MM.1S (cell line): Measurements from ENCODE around the gene ZEB2.

Source experiments
- CTCF ChIP-seq: fragments of 300-600 bp; sonication (generic); IDR thresholded peaks from 2 replicates; pipeline ENCODE4 v1.5.1; 2016; ENCODE audit warnings: antibody characterized with exemption, low read length, mixed read lengths
- EZH2 ChIP-seq: fragments of 300-600 bp; sonication (generic); optimal IDR thresholded peaks from 2 replicates; pipeline ENCODE3; 2017; ENCODE audit warnings: low read depth, mild to moderate bottlenecking, antibody characterized with exemption, low read length, mixed read lengths

DNA sequence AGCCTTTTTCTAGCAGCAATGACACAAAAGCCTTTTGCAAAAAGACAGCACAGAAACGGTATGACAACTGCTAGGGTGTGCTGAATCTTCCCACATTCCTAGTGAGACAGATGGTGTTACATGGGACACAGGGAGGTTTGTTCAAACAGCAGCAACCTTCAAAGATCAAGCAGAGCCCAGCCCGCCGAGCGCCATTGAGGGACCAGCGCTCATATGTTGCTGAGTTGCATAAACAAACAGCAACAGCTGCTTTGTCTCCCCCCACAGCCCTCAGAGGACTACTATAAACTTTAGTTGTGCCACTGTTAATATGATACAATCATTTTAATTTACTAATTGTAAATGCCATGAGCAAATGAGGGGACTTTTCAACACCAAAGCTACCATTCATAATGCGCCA, 117.7 kb downstream of the ZEB2 start:
- TF ChIP-seq EZH2 (no peak), CTCF (no peak)
